IMR-90 (cell line): ENCODE results near the gene TRPM4. TPM values are rescaled to one million over a fixed set of nuclear protein-coding genes. Genes with fewer than 3 reads are reported as not detected.

Experiments
- ATAC-seq: fragments of 200-7000 bp; cut with Tn5 transposase; 2 replicates; pipeline ENCODE4 v1.9.1; 2020; ENCODE audit warnings: low read depth, mild to moderate bottlenecking, moderate library complexity
- BruUV-seq: library from RNA; stranded (reverse); fragments of 400-500 nt; replicated peaks from 2 replicates; lab custom pipeline; 2021; lab: Mats Ljungman, UMichigan
- CTCF ChIA-PET: fragments of 300-600 bp; formaldehyde crosslinking; extraction: SDS; loops from one replicate; lab custom pipeline; 2021; ENCODE audit warnings: antibody characterized with exemption; lab: Yijun Ruan, JAX
- POLR2A ChIA-PET: fragments of 300-600 bp; sonication (Branson Sonifier 250); formaldehyde crosslinking; loops from one replicate; lab custom pipeline; 2022; ENCODE audit warnings: antibody characterized with exemption; ENCODE audit not compliant: unreplicated experiment; lab: Charles Lee
- DNase-seq: peaks from one replicate; pipeline ENCODE4 v3.0.0; 2013
- H2AFZ ChIP-seq: replicated peaks from 2 replicates; pipeline ENCODE3; 2013; ENCODE audit warnings: low read length, mild to moderate bottlenecking; ENCODE audit not compliant: poor library complexity
- H2AK5ac ChIP-seq: 2 replicates; pipeline ENCODE4 v1.6.1; 2013; ENCODE audit warnings: low read depth, low read length, inconsistent platforms
- H2AK9ac ChIP-seq: replicated peaks from 2 replicates; pipeline ENCODE3; 2013; ENCODE audit warnings: mild to moderate bottlenecking, low read depth, low read length, moderate library complexity; ENCODE audit not compliant: poor library complexity
- H2BK120ac ChIP-seq: 2 replicates; pipeline ENCODE4 v1.6.1; 2013; ENCODE audit warnings: low read depth, low read length, inconsistent platforms
- H2BK15ac ChIP-seq: 3 replicates; pipeline ENCODE4 v1.6.1; 2013; ENCODE audit warnings: low read depth, low read length, inconsistent platforms
- H2BK20ac ChIP-seq: 2 replicates; pipeline ENCODE4 v1.6.1; 2013; ENCODE audit warnings: low read depth, mild to moderate bottlenecking, inconsistent platforms, low read length, moderate library complexity
- H2BK5ac ChIP-seq: 2 replicates; pipeline ENCODE4 v1.6.1; 2013; ENCODE audit warnings: mild to moderate bottlenecking, low read depth, low read length, inconsistent platforms; ENCODE audit not compliant: poor library complexity, severe bottlenecking
- H3K14ac ChIP-seq: replicated peaks from 2 replicates; pipeline ENCODE4 v1.6.1; 2013; ENCODE audit warnings: low read depth, low read length, inconsistent platforms
- H3K18ac ChIP-seq: 2 replicates; pipeline ENCODE4 v1.6.1; 2013; ENCODE audit warnings: low read depth, low read length, control low read depth
- H3K23ac ChIP-seq: 2 replicates; pipeline ENCODE4 v1.6.1; 2013; ENCODE audit warnings: low read depth, low read length, inconsistent platforms
- H3K27ac ChIP-seq: 2 replicates; pipeline ENCODE4 v1.5.1; 2013; ENCODE audit warnings: mild to moderate bottlenecking, control low read depth, low read length; ENCODE audit not compliant: insufficient read depth
- H3K27me3 ChIP-seq: 2 replicates; pipeline ENCODE4 v1.6.1; 2013; ENCODE audit warnings: low read length; ENCODE audit not compliant: control insufficient read depth, insufficient read depth
- H3K36me3 ChIP-seq: 2 replicates; pipeline ENCODE4 v1.6.1; 2013; ENCODE audit warnings: low read length, mixed read lengths; ENCODE audit not compliant: control insufficient read depth, insufficient read depth
- H3K4ac ChIP-seq: 2 replicates; pipeline ENCODE4 v1.6.1; 2013; ENCODE audit warnings: low read depth, low read length, inconsistent platforms
- H3K4me1 ChIP-seq: 2 replicates; pipeline ENCODE4 v1.6.1; 2013; ENCODE audit warnings: low read length, mixed read lengths; ENCODE audit not compliant: control insufficient read depth, insufficient read depth
- H3K4me2 ChIP-seq: 2 replicates; pipeline ENCODE4 v1.6.1; 2013; ENCODE audit warnings: low read depth, mild to moderate bottlenecking, control low read depth, low read length, moderate library complexity
- H3K4me3 ChIP-seq: 2 replicates; pipeline ENCODE4 v1.5.1; 2013; ENCODE audit warnings: low read depth, mild to moderate bottlenecking, control low read depth, low read length, moderate library complexity; ENCODE audit not compliant: insufficient read depth
- H3K56ac ChIP-seq: 2 replicates; pipeline ENCODE4 v1.6.1; 2013; ENCODE audit warnings: low read length, inconsistent platforms; ENCODE audit not compliant: insufficient read depth; ENCODE audit errors: extremely low read depth
- H3K79me1 ChIP-seq, 2 experiments: 2 replicates each; pipeline ENCODE4 v1.6.1; 2013; ENCODE audit warnings: low read length in 2 of 2, inconsistent platforms in 1 of 2, low read depth in 1 of 2
- H3K9ac ChIP-seq: 2 replicates; pipeline ENCODE4 v1.6.1; 2013; ENCODE audit warnings: low read depth, low read length, control low read depth
- H3K9me1 ChIP-seq: 2 replicates; pipeline ENCODE4 v1.6.1; 2013; ENCODE audit warnings: low read length, inconsistent platforms; ENCODE audit not compliant: insufficient read depth
- H3K9me3 ChIP-seq: 2 replicates; pipeline ENCODE4 v1.6.1; 2013; ENCODE audit warnings: low read length; ENCODE audit not compliant: control insufficient read depth, insufficient read depth
- H4K20me1 ChIP-seq: 2 replicates; pipeline ENCODE4 v1.6.1; 2013; ENCODE audit warnings: low read length, inconsistent platforms; ENCODE audit not compliant: insufficient read depth
- H4K5ac ChIP-seq: 2 replicates; pipeline ENCODE4 v1.6.1; 2013; ENCODE audit warnings: mild to moderate bottlenecking, low read depth, low read length, control low read depth
- H4K8ac ChIP-seq, 2 experiments: 2 replicates each; pipeline ENCODE4 v1.6.1; 2013; ENCODE audit warnings: low read depth in 2 of 2, low read length in 2 of 2, control low read depth in 1 of 2, inconsistent platforms in 1 of 2
- H4K91ac ChIP-seq: 2 replicates; pipeline ENCODE4 v1.6.1; 2013; ENCODE audit warnings: low read depth, low read length, inconsistent platforms; ENCODE audit not compliant: insufficient read depth
- CEBPB ChIP-seq: IDR thresholded peaks from 2 replicates; pipeline ENCODE4 v1.6.1; 2012; ENCODE audit warnings: low read depth, low read length, improper control_type of control experiment
- CTCF ChIP-seq: conservative IDR thresholded peaks from 2 replicates; pipeline ENCODE4 v1.5.1; 2012; ENCODE audit warnings: mild to moderate bottlenecking, low read depth, low read length, improper control_type of control experiment
- MXI1 ChIP-seq: IDR thresholded peaks from 2 replicates; pipeline ENCODE4 v1.6.1; 2012; ENCODE audit warnings: low read depth, mild to moderate bottlenecking, low read length, moderate library complexity, borderline replicate concordance
- NFE2L2 ChIP-seq: fragments of 150-350 bp; IDR thresholded peaks from 2 replicates; pipeline ENCODE4 v1.6.1; 2016; ENCODE audit warnings: low read depth, mild to moderate bottlenecking, low read length
- RAD21 ChIP-seq: IDR thresholded peaks from 2 replicates; pipeline ENCODE4 v1.6.1; 2012; ENCODE audit warnings: low read length, improper control_type of control experiment
- RCOR1 ChIP-seq: IDR thresholded peaks from 2 replicates; pipeline ENCODE4 v1.6.1; 2012; ENCODE audit warnings: mild to moderate bottlenecking, low read length, improper control_type of control experiment; ENCODE audit not compliant: insufficient replicate concordance
- RFX5 ChIP-seq: IDR thresholded peaks from 2 replicates; pipeline ENCODE4 v1.8.0; 2012; ENCODE audit warnings: low read depth, mild to moderate bottlenecking, low read length, moderate library complexity
- WGBS, 2 experiments: methylation state at CpG; one replicate each; pipeline versions ENCODE4 v1.1.5 to v1.1.7; 2013; ENCODE audit warnings: missing lambda C conversion rate in 2 of 2; ENCODE audit not compliant: insufficient read length in 1 of 2; ENCODE audit errors: extremely low coverage in 2 of 2; 5-methylcytosine and 5-hydroxymethylcytosine counted together
- dilution Hi-C: fragments of 300-500 bp; cut with HindIII; formaldehyde crosslinking; loops from one replicate; pipeline ENCODE4 v1.14.3; 2018; ENCODE audit warnings: low sequenced_read_pairs; ENCODE audit not compliant: unreplicated experiment
- in situ Hi-C: fragments of 300-500 bp; cut with MboI; formaldehyde crosslinking; loops from 3 replicates; pipeline ENCODE4 v1.14.3; 2019; ENCODE audit warnings: low sequenced_read_pairs, inconsistent platforms, mixed read lengths
- intact Hi-C: fragments of 100-400 bp; cut with micrococcal nuclease; formaldehyde crosslinking; loops from 2 replicates; pipeline ENCODE4 v1.10.0; 2022
- polyA plus RNA-seq, 3 experiments: library from polyadenylated mRNA; depleted of rRNA; stranded (reverse); fragments of >200 nt; gene quantifications; 2 replicates each; pipeline ENCODE4 v1.2.3, GENCODE V29; 2012; ENCODE audit warnings: low replicate concordance in 1 of 3
- total RNA-seq: library from RNA; depleted of rRNA; stranded (reverse); fragments of >200 nt; gene quantifications from 2 replicates; pipeline ENCODE4 v1.2.3, GENCODE V29; 2012
- TF ChIP-seq, protein P1 (sequence below): fragments of 150-350 bp; IDR thresholded peaks from 2 replicates; pipeline ENCODE4 v1.6.1; 2017; ENCODE audit warnings: mild to moderate bottlenecking, antibody characterized with exemption, low read length, low read depth

Gene TRPM4
- total and polyA plus RNA-seq, 2 of the 4 experiments (the other 2 are of a cell fraction) = 2.2 to 19.7 TPM

GRCh38 chr19:49113762-49114629 lies 43.6 kb upstream of the TRPM4 start, which contains the start of gene LIN7B:
TSS of gene LIN7B (plus strand) at chr19:49114370. CDS start at chr19:49114405, 35 bp downstream.
- peaks cover 8% of the 10 kb centered on the region for H3K4me1 ChIP-seq
- H3K56ac ChIP-seq = no peak within 1 kb of the TSS
- peak within 1 kb of the TSS; percentile 18 for H2BK5ac ChIP-seq
- H2BK20ac ChIP-seq = no peak within 1 kb of the TSS
- dilution Hi-C loops (no loop called here), in situ Hi-C loops (no loop called here), intact Hi-C loops (loop anchor here (5.0 kb wide), 1 partner anchor 83 kb away; no protein-coding TSS in a partner anchor)
- no peaks in the 10 kb centered on the region for H3K9me3 ChIP-seq
- ATAC-seq (peak; percentile 74), DNase-seq (peak; percentile 54)
- H3K23ac ChIP-seq = peak within 1 kb of the TSS; percentile 89
- peaks cover 23% of the 10 kb centered on the region for H3K9me1 ChIP-seq
- H3K4me2 ChIP-seq = peak within 1 kb of the TSS; percentile 95
- POLR2A ChIA-PET = no interaction called here
- H4K8ac ChIP-seq = peak within 1 kb of the TSS in 1 of 2 experiments; percentile 65; a peak in 2 of 4 replicates
- peak within 1 kb of the TSS; percentile 22; the same call in 1 of the 2 replicates for H2BK120ac ChIP-seq
- BruUV-seq = no TSS peak
- H3K4ac ChIP-seq = peak within 1 kb of the TSS; percentile 52
- H2BK15ac ChIP-seq = no peak within 1 kb of the TSS; the same call in 2 of the 3 replicates
- H4K5ac ChIP-seq = peak within 1 kb of the TSS; percentile 48; the same call in 1 of the 2 replicates
- peak within 1 kb of the TSS; percentile 96 for H3K4me3 ChIP-seq
- H2AFZ ChIP-seq = peak within 1 kb of the TSS; percentile 98
- H4K20me1 ChIP-seq = peaks cover 10% of the 10 kb centered on the region
- H3K18ac ChIP-seq = no peak within 1 kb of the TSS; the same call in 1 of the 2 replicates
- peak within 1 kb of the TSS; percentile 71 for H3K9ac ChIP-seq
- peak within 1 kb of the TSS; percentile 43; the same call in 1 of the 2 replicates for H4K91ac ChIP-seq
- WGBS, 2 experiments = 0% methylated on average over 38 of the region's 66 CpGs; no CpG with 5 or more reads in 1 of the 2 experiments
- H3K27ac ChIP-seq = peak within 1 kb of the TSS; percentile 57; the same call in 1 of the 2 replicates
- H2AK5ac ChIP-seq = peak within 1 kb of the TSS; percentile 93
- H3K27me3 ChIP-seq = no peaks in the 10 kb centered on the region
- H2AK9ac ChIP-seq = peak within 1 kb of the TSS; percentile 98
- peaks cover 4 to 49% of the 10 kb centered on the region in 2 experiments; a peak in 3 of 4 replicates for H3K79me1 ChIP-seq
- H3K14ac ChIP-seq = peak within 1 kb of the TSS; percentile 79
- TF ChIP-seq CEBPB (peak; percentile 55), NFE2L2 (no peak), RCOR1 (peak; percentile 38), CTCF (peak; percentile 67), MXI1 (peak; percentile 53; the same call in 1 of the 2 replicates), RFX5 (no peak), RAD21 (peak; percentile 25; the same call in 1 of the 2 replicates)
- TF ChIP-seq, protein P1, sequence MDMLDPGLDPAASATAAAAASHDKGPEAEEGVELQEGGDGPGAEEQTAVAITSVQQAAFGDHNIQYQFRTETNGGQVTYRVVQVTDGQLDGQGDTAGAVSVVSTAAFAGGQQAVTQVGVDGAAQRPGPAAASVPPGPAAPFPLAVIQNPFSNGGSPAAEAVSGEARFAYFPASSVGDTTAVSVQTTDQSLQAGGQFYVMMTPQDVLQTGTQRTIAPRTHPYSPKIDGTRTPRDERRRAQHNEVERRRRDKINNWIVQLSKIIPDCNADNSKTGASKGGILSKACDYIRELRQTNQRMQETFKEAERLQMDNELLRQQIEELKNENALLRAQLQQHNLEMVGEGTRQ = peak; percentile 85
- peaks cover 8% of the 10 kb centered on the region for H3K36me3 ChIP-seq
- CTCF ChIA-PET = interaction anchor here (0.7 to 2.9 kb wide), 5 partner anchors 14 to 85 kb away, joined by 4 to 13 read pairs (median 4); no protein-coding TSS in a partner anchor
